Measurements from ENCODE around the gene LYZL1.
"Not testable (repeated sequence)": the region's sequence is repeated elsewhere in the genome, so short reads cannot be mapped to it uniquely, and the experiment has no call there.

The LYZL1 gene

DNA sequence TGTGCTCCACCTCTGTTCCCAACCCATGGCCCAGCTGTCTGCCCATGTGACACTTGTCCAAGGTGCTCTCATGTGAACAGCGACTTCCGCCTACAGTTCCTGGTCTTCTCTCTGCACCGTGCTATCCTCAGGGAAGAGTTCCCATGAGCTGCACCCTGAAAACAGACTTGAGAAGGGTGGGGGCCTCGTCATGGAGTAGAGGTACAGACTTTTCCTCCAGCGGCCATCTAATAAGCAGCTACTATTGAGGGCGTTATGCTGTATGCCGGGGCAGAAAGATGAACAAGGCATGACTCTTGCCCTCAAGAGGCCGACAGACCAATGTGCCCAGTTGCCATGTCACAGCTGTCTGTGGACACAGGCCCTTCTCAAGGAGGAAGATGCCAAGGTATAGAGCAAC is 25.4 kb upstream of the LYZL1 start:
- no peak for DNase-seq (ENCODE audit: low read depth, low spot score)

DNA sequence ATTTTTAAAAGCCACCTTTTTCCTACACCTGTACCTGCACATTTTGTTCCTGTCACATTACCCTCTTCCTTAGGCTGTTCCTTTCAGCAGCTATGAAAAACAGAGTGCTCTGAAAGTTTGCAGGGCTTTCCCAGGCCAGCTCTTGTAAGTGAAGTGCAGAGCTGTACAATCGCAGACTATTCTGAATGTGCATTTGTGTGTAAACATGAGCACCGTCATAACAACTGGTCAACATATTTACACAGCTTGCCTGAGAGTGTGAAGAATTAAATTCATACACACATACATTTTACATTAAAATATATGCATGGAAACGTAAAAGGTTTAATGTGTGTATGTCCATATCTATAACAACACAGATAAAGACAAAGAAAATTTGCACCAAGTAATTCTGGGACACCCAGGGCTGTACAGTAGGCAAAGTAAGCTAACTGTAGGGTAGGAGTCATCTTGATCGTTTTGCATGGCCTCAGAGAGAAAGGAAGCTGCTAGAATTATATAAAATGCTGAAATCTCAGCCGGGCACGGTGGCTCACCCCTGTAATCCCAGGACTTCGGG is 23.6 kb upstream of the LYZL1 start:
- DNase-seq (ENCODE audit: low read depth, low spot score): no peak

DNA sequence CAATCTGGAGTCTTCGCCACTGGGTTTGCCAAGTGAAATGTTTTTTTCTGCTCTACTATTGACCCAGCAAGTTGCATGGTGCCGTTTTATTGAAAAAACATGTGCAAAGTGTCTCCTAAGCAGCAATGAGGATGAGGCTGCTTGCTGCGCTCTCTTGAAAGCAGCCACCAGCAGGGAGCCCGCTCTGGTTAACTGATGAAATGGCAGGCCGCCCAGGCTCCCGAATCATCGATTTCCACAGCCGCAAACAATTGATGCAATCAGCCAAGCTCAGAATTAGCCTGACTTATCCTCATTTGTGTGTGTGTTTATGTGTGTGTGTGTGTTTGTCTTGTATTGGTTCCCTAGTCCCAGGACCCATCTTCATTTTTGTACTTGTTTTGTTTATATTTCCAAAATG is 22.2 kb upstream of the LYZL1 start:
- no peak for DNase-seq (ENCODE audit: low read depth, low spot score)

DNA sequence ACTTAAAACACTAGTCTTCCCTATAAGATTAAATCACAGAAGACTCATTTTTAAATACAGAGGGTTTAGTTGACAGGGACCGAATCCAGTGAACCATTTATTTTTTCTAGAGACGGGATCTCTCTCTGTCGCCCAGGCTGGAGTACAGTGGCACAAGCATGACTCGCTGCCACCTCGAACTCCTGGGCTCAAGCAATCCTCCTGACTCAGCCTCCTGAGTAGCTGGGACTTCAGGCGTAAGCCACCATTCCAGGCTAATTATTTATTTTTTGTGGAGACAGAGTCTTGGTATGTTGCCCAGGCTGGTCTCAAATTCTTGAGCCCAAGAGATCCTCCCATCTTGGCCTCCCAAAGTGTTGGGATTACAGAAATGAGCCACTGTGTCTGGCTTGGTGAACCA is 20.9 kb upstream of the LYZL1 start:
- DNase-seq (ENCODE audit: low read depth, low spot score): no peak

DNA sequence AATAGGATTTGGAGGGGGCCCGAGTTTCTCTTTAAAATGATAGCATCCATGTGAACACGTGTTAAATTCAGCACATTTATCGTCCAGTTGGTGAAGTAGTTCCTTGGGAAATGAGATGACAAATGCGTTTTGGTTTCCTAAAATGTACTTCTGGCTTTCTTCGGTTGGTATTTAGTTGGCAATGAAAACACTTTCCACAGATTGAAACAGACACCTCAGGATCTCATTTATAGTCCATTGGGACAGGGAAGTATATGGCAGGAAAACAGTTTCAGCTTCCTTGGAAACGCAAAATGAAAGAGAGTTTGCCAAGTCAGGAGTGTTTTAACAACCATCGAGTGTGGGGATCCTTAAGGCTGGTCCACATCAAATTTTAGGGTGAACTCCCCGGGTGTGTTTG is 19.4 kb upstream of the LYZL1 start:
- DNase-seq (ENCODE audit: low read depth, low spot score): no peak

DNA sequence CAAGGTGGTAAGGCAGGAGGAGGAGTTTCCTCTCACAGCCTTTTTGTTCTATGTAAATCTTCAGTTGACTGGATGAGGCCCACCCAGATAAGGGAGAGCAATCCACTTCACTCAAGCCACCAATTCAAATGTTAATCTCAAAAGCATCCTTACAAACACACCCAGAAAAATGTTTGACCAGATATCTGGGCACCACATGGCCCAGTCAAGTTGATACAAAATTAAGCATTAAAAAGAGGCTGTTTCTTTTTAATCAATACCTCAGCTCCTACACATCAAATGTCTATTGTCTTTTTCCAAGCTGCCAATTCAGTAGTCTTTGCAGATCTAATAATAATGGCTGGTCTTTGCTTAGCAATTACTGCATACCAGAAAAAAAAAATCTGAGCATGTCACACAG is 18.0 kb upstream of the LYZL1 start:
- DNase-seq (ENCODE audit: low read depth, low spot score): no peak

DNA sequence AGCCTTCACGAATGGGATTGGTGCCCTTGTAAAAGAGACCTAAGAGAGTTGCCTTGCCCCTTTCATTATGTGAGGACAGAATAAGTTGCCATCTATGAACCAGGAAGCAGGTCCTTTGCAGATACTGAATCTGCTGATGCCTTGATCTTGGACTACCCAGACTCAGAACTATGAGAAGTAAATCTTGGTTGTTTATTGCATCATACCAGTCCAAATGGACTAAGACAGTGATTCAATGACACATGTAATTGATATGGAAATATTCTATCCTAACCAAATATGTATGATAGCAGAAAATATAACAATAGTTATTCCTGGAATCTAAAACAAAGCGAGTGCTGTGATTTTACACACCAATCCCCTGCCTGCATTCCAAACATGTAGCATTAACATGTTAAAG is 17.0 kb upstream of the LYZL1 start:
- no peak for DNase-seq (ENCODE audit: low read depth, low spot score)

DNA sequence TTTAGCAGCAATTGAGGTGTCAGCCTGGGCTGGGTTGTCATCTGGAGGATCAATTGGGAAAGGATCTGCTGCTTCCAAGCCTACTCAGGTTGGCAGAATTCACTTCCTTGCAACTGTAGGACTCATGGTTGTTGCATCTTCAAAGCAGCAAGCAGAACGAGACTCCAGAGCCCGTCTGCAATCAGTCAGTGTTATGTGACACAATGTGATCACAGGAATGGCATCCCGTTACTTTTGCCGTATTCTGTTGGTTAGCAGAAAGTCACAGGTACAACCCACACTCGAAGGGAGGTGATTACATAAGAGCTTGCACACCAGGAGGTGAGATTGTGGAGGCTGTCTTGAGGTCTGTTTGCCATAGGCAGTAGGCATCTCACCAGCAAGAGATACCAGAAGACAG is 15.4 kb upstream of the LYZL1 start:
- no peak for DNase-seq (ENCODE audit: low read depth, low spot score)

DNA sequence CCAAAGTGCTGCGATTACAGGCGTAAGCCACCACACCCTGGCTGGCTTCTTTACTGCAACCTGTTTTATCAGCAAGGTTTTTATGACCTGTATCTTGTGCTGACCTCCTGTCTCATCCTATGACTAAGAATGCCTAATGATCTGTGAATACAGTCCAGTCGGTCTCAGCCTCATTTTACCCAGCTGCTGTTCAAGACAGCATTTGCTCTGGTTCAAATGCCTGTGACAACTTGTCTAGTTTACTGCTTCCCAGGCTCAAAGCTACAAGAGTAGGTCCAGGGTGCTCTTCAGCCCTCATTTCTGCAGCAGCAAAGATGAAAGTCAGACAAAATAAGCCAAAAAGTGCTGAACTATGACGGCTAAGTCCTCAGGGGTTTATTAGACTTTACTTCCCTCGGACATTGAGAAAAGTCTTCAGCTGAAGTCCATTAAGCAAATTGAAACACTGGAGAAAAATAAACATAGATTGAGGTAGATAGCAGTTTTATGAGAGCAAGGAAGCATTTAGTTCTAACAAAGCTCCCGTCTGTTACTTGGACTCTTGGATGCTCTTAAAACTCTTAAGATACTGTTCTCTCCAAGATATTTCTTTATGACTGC is 12.5 kb upstream of the LYZL1 start:
- no peak for DNase-seq (ENCODE audit: low read depth, low spot score)

DNA sequence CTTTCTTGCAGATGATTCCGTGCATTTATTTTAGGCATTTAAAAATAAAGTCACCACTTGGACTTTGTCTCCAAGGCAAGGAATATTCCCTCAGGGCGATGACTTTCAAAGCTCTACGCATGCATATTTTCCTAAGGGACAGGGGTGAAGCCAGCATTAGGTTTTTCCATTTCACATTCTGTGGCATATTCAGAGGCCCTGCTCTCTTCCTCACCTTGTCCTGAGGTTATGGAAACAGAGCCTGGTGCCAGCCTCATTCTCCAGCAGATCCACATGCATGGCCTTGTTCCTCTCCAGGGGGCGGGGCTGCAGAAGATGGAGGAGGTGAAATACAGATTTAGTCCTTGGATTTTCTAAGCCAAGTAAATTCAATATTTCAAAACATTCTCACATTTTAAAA is 11.6 kb upstream of the LYZL1 start:
- DNase-seq (ENCODE audit: low read depth, low spot score): no peak

DNA sequence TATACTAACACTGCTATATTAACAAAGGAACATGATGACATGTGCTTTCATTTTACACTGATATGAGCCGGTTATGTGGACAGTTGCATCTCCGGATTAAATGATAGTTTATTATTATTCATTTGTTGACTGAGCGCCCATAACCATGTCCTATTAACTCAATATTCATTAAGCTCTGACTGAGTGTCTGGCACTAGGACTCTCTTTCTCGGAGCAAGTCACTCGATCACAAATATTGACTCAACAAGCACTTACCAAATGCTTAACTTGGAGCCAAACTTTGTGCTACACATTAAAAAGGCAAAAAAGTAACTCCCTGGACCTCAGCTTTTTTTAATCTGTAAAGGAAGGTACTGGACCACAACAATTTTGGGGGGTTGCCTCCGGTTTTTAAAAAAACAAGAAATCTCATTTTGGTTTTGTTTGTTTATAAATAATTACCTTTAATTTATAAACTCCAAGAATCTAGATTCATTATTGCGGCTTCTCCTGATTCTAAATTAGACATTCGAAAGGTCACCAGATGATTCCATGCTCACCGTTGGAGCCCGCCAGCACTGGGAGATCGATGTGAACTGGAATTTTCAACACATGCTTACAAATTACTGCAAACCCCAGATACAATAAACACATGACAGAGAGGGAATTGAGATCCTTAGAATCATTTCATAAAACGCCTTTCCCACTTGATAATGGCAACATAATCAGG is 8.9 kb upstream of the LYZL1 start:
- no peak for DNase-seq (ENCODE audit: low read depth, low spot score)

DNA sequence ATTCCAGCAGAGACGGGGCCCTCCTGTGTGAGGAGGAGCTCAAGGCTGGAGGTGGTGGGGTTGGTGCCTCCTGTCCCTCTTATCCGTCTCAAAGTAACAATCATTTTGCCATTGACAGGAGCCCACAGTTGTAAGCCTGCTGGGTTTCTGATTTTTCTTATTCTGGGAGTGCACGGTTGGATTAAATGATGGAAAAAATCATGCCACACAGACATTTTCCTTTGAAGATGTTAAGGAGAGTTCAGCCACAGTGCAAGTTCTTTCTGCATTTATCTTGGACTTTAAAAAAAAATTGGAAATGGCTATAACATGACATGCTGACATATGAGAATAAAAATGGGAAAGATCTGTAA is 8.4 kb upstream of the LYZL1 start:
- DNase-seq (ENCODE audit: low read depth, low spot score): no peak

DNA sequence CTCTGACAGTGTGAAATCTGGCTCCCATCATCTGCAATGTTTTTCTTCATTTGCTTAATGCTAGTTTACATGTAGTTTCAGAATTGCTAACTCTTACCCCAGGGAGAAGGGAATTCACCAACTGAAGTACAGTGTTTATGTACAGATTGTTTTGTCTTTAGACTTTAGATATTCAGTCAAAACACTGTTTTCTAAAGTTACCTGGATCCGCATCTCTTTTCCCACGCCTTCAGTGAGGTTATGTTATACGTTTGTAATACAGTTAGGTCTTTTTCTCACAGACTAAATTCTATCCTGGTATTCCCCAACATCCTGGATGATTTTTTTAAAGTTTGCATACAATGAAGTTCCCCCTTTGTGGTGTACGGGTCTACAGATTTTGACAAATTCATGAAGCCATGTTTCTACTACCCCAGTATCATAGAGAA is 3.2 kb upstream of the LYZL1 start:
- no peak for DNase-seq (ENCODE audit: low read depth, low spot score)

DNA sequence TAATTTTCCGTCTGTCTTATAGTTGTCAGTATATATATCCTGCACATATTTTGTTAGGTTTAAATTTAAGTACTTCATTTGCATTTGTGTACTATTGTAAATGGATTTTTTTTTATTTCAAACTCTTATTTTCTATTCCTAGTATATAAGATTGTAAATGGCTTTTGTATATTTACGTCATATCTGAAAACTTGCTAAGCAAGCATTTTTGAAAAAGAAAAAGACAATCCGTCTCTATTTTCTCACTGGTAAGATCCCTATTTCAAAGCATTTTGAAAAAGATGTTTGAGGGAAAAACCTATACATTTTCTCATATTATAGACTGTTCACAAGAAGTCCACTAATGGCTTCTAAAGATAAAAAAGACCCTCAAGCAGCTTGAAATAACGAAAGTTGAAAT is 1.2 kb upstream of the LYZL1 start:
- no peak for DNase-seq (ENCODE audit: low read depth, low spot score)

DNA sequence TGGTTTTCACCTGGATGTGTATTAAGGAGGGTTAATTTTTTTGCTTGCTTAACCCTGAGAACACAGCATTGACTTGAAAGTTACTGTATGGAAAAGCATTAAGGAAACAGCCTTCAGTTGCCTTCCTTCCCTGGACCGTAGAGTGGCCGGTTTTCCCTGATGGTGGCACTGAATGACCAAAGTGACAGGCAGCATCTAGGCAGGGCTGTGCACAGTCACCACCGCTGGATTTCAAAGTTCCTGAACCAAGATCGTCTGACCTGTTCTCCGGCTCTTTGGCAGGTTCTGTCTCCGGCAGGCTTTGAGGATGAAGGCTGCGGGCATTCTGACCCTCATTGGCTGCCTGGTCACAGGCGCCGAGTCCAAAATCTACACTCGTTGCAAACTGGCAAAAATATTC is 2.7 kb downstream of the LYZL1 start:
- not testable (repeated sequence) for DNase-seq (ENCODE audit: low read depth, low spot score)

DNA sequence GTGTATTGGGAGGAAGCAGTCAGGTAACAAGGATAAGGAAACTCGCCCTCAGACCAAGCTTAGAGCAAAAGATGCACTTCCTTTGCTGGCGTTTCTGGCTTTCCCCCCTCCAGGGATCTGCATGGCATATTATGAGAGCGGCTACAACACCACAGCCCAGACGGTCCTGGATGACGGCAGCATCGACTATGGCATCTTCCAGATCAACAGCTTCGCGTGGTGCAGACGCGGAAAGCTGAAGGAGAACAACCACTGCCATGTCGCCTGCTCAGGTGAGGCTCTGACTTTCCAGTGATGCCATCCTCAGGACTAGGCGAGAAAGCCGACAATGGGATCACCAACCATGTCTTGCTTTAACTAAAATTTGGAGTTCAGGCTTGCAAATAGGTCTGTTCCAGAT is 3.5 kb downstream of the LYZL1 start:
- not testable (repeated sequence) for DNase-seq (ENCODE audit: low read depth, low spot score)

DNA sequence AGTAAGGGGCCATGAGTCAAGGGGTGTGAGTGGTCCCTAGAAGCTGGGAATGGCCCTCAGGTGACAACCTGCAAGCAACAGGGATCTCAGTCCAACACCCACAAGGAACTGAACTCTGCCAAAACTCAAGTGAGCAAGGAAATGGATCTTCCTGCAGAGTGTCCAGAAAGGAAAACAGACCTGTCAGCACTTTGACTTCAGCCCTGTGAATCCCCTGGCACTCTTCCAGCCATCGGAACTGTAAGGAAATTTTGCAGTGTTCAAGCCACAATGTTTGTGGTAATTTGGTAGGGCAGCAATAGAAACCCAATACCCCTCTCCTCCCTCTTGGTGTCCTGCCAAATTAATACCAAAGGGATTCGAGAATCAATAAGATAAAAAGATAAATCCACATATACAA is 6.9 kb downstream of the LYZL1 start:
- DNase-seq (ENCODE audit: low read depth, low spot score): no peak

DNA sequence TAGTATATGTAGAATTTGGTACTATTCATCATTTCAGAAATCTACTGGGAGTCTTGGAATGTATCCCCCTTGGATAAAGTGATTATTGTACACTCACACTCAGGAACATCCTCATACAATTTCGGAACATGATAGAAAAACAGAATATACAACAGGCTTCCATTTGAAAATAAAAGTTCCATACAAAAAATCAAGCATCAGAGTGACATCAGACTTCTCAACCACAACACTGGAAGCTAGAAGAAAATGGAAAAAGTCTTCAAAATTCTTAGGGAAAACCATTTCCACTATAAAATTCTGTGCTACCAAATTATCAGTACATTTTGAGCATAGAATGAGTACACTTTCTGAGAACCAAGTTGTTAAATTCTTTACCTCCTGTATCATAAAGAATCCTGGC is 8.8 kb downstream of the LYZL1 start:
- no peak for DNase-seq (ENCODE audit: low read depth, low spot score)

DNA sequence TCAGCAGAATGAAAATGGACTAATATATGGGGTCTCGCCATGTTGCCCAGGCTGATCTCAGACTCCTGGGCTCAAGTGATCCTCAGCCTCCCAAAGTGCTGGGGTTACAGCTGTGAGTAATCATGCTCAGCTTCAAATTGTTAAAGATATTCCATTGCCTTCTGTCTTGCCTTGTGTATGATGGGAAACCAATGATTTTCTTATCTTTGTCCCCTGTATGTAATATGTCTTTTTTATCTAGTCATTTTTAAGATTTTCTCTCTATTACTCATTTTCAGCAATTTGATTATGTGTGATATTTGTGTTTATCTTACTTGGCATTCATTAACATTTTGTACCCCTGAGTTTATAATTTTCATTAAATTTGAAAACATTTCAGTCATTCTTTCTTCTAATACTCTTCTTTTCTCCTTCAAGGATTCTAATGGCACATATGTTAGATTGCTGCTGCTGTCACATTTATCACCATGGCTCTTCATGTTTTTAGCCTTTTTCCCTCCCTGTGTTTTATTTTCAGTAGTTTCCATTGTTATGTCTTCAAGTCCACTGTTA is 12.6 kb downstream of the LYZL1 start:
- no peak for DNase-seq (ENCODE audit: low read depth, low spot score)

DNA sequence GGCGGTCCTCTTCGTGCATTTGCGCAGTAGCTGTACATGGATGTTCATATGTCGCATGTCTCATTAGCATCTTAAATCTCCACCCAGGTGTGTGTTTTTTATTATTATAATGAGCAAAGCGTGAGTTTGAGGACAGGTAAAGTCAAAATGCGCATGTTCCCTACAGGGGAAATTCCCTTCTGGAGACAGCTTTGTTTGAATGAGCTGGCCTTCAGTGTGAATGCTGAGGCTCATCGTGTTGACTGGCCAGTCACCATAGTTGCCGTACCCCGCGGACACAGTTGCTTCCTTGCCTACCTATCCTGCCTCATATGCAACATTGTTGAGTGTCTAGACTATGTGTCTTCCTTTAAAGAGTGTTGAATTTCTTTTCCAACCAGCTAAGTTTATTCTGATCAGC is 13.6 kb downstream of the LYZL1 start:
- DNase-seq (ENCODE audit: low read depth, low spot score): no peak

DNA sequence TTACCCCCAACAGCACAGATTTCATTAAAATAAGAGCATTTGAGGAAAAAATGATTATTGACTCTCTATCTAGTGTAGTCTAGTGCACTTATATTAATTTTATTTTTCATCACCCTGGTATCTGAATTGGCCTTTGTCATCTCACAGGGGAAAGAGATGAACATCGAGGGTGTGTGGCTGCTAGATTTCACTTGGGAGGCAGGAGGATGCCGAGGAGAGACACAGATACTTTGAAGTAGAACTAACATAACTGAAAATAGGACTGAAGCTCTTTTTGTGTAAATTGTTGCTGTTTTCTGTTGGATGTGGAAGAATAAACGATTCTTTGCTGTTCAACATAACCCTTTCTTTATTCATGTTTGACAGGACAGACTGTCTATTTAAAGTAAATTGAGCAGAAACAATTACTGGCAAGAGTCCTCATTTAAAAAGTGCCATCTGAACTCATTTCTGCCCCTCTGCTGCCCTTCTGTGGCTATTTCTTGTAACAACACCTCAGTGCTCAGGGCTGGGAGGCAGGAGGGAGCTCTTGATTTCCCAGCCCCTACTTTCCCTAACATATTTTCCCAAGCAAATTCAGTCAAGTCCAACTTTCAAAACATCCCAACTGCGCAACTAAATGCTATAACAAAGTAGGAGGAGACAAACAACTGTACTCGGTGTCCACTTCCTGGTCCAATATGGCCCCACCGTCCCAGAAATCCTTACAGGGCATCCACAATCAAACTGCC is 15.6 kb downstream of the LYZL1 start:
- no peak for DNase-seq (ENCODE audit: low read depth, low spot score)

DNA sequence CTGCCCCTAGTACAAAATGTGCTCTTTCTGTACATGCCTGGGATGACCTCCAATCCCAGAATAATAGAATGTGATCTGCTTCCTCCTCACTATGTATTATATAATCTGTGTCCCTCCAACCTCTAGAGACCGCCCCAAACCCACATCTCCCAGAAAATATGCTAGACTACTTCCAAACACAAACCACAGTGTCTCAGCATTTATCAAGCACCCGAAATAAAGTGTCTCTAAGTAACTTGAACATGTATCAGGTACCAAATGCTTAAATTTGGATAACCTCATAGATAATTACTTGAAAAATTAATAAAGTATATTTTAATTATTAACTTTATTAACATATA is 16.1 kb downstream of the LYZL1 start:
- DNase-seq (ENCODE audit: low read depth, low spot score): no peak

DNA sequence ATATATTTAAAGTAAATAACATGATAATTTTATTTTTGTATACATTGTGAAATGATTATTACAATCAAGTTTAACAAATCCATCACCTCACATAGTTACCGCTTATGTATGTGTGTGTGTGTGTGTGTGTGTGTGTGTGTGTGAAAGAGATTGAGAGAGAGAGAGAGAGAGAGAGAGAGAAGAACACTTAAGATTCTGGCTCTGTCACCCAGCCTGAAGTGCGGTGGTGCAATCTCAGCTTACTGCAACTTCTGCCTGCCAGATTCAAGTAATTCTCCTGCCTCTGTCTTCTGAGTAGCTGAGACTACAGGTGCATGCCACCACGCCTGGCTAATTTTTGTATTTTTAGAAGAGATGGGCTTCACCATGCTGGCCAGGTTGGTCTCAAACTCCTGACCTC is 17.8 kb downstream of the LYZL1 start:
- no peak for DNase-seq (ENCODE audit: low read depth, low spot score)
